Subcutaneous abdominal adipose tissue (tissue), 5 donors: ENCODE data around the gene SLC6A2.
"Not testable (repeated sequence)": the region's sequence is repeated elsewhere in the genome, so short reads cannot be mapped to it uniquely, and the experiment has no call there.

ENCODE experiments used
- H3K27ac ChIP-seq: one replicate; pipeline ENCODE4 v1.7.0; 2013; ENCODE audit warnings: low read depth, mild to moderate bottlenecking, inconsistent platforms, low read length, moderate library complexity
- H3K27me3 ChIP-seq, 5 donors: one replicate each; pipeline ENCODE4 v1.7.0; 2013; ENCODE audit warnings: low read length in 5 of 5, inconsistent platforms in 1 of 5; ENCODE audit not compliant: control insufficient read depth in 5 of 5, insufficient read depth in 4 of 5
- H3K36me3 ChIP-seq, 5 donors: one replicate each; pipeline ENCODE4 v1.7.0; 2013; ENCODE audit warnings: low read length in 5 of 5; ENCODE audit not compliant: control insufficient read depth in 5 of 5, insufficient read depth in 5 of 5
- H3K4me1 ChIP-seq, 5 donors: one replicate each; pipeline ENCODE4 v1.7.0; 2013; ENCODE audit warnings: low read length in 5 of 5, mild to moderate bottlenecking in 3 of 5, moderate library complexity in 1 of 5; ENCODE audit not compliant: control insufficient read depth in 5 of 5, insufficient read depth in 5 of 5
- H3K4me3 ChIP-seq, 5 donors: one replicate each; pipeline ENCODE4 v1.7.0; 2013; ENCODE audit warnings: low read length in 5 of 5, low read depth in 1 of 5
- H3K9ac ChIP-seq, 5 donors: one replicate each; pipeline ENCODE4 v1.7.0; 2013; ENCODE audit warnings: low read length in 5 of 5, mild to moderate bottlenecking in 4 of 5, moderate library complexity in 3 of 5
- H3K9me3 ChIP-seq, 5 donors: one replicate each; pipeline ENCODE4 v1.7.0; 2013; ENCODE audit warnings: low read length in 5 of 5; ENCODE audit not compliant: control insufficient read depth in 5 of 5
- donor health status: healthy.
- donor health status: healthy.
- donor health status: healthy.
- donor health status: healthy.
- donor health status: healthy.

Gene SLC6A2

DNA sequence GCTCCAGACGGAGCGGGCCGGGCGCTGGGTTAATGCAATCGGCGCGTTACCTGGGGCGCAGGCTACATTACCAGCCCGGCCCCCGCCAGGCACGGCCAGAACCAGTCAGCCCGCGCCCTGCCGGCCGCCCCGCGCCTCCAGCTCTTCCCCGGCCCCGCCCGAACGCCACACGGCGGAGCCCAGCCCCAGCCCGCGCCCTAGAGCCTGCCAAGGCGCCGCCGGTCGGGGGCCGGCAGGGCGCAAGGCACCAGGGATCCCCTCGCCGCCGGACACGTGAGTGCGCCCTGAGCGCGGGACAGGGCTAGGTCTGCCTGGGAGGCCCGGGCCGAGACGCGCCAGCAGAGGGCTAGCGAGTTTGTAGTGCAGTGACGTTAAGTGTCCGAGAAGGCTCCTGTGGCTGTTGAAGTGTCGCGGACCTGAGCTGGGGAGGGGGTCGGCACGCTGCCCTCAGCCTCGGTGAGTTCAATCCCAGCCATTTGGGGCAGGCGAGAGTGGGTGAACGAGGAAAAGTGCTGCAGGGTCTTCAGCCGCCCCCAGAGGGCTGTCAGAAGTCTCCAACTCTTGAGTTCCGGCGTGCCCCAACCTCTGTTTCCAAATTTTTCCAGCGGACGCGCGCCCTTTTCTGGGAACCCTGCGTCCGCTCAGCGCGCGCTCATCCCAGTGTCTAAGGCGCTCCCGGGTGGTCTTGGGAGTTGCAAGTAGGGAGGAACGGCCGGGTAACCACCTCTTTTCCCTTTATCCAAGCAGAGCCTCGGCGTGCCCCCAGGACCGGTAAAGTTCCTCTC, at the start of gene SLC6A2:
Gene SLC6A2 (plus strand): TSS at position 92 of the 785 bp plus-strand sequence. CDS start 707 bp downstream, outside the sequence.
- Histone ChIP-seq H3K9ac (no peak within 1 kb of the TSS), H3K36me3 (no peaks in the 10 kb centered on the region), H3K4me1 (peaks cover 0 to 23% (median 18%) of the 10 kb centered on the region in 5 donors), H3K27me3 (peaks cover 19 to 43% (median 25%) of the 10 kb centered on the region in 5 donors), H3K4me3 (peak within 1 kb of the TSS; percentile 53 to 69 (median 67)), H3K9me3 (no peaks in the 10 kb centered on the region), H3K27ac (no peak within 1 kb of the TSS)

DNA sequence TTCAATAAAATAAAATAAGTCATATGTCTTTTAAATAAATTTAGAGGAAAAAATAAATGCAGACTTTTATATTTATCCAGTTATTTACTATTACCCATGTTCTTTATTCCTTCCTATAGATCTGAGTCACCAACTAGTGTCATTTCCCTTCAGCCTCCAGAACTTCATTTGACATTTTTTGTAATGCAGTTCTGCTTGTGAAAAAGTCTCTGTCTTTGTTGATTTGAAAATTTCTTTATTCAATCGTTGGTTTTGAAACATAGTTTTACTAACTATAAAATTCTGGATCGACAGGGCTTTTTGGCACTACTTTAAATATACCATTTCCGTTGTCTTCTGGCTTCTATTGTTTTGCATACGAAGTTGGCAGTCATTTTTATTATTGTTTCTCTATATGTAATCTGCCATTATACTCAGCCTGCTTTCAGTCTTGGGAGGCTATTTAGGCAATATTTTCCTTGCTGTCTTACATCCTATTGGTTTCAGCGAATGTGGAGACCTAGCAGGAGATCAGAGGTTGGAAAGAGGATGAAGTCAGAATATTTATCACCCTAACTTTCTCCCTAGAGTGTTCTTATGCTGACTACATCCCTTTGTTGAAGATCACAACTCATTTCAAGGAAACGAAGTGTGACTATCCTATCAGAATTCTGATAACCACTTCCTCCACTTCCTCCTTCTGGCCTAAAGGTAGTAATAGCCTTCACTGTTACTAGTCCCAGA, 42.0 kb upstream of the SLC6A2 start:
- H3K9me3 ChIP-seq, result peaks cover 0 to 2% (median 0%) of the 10 kb centered on the region in 5 donors
- no peak overlapping the region for H3K4me3 ChIP-seq
- H3K4me1 ChIP-seq, result peaks cover 0 to 4% (median 0%) of the 10 kb centered on the region in 5 donors
- H3K9ac ChIP-seq, result no peak overlapping the region
- H3K36me3 ChIP-seq, result no peaks in the 10 kb centered on the region
- no peak overlapping the region for H3K27ac ChIP-seq
- H3K27me3 ChIP-seq, result no peaks in the 10 kb centered on the region

DNA sequence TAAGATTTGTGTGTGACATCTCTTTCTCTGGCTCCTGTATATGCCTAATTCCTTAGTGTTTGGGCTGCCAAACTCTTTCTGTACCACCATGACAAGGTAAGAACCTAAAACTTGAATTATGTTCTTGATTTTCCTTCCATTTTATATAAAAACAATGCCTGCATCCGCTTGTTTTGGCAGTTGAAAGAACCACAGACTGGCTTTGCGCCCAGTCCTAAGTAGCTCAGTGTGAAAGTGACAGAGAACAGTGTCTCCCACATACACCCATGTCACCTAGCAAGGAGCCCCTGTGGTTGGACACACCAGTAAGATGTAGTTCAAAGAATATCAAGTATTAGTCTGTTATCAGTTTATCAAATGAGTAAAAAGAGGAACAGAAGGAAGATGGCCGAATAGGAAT, 40.7 kb upstream of the SLC6A2 start:
- Histone ChIP-seq H3K9ac (no peak overlapping the region), H3K4me3 (no peak overlapping the region), H3K36me3 (no peaks in the 10 kb centered on the region), H3K27me3 (no peaks in the 10 kb centered on the region), H3K27ac (no peak overlapping the region), H3K4me1 (peaks cover 0 to 4% (median 0%) of the 10 kb centered on the region in 5 donors), H3K9me3 (peaks cover 0 to 2% (median 0%) of the 10 kb centered on the region in 5 donors)

DNA sequence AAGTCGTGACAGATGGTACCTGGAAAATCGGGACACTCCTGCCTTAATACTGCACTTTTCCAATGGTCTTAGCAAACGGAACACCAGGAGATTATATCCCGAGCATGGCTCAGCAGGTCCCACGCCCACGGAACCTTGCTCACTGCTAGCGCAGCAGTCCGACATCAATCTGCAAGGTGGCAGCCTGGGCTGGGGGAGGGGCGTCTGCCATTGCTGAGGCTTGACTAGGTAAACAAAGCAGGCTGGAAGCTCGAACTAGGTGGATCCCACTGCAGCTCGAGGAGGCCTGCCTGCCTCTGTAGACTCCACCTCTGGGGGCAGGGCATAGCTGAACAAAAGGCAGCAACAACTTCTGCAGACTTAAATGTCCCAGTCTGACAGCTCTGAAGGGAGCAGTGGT, 40.1 kb upstream of the SLC6A2 start:
- H3K4me1 ChIP-seq, H3K27ac ChIP-seq: not testable (repeated sequence)

DNA sequence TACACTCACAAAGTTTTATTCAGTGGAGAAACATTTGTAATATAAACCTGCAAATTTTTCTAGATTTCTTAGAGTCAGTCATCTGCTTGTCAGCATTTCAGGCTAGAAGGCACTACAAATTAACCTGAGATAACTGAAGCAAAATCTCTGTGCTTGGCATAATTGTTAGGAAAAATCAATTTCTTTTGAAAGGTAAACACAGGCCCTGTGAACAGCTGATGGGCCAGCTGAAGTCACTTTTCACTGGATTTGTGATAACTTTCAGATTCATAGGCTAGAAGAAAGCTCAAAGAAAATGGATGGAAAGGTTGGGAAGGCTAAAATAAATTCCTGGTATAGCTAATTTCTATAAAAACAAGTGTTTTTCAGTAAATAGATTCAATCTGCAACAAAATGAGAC, 34.0 kb upstream of the SLC6A2 start:
- Histone ChIP-seq H3K4me3 (no peak overlapping the region), H3K27ac (no peak overlapping the region)

More for the DNA sequence above, 40.1 kb upstream of the SLC6A2 start:
- not testable (repeated sequence) for H3K4me3 ChIP-seq, H3K9ac ChIP-seq, H3K36me3 ChIP-seq, H3K9me3 ChIP-seq, H3K27me3 ChIP-seq

DNA sequence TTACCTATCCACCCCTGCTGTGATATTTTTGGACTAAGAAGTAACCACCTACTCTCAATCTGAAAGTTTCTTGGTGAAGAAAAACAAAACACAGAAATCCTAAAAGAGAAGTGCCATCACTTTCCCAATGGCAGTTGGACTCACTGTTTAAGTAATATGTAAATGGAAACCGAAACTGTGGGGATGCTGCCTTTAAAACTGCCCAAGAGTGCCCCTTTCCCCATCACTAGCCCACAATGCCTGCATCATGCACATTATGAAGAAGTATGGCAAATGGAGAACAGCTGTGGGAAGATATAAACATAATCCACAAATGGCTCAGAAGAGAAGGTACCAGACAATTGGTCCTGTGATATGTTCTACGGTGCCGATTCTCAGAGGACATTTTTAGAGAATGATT, 33.5 kb upstream of the SLC6A2 start:
- H3K27ac ChIP-seq, result no peak overlapping the region
- H3K9me3 ChIP-seq, result no peaks in the 10 kb centered on the region
- H3K4me3 ChIP-seq, result no peak overlapping the region
- no peaks in the 10 kb centered on the region for H3K27me3 ChIP-seq
- H3K4me1 ChIP-seq, result peaks cover 0 to 4% (median 0%) of the 10 kb centered on the region in 5 donors
- no peak overlapping the region for H3K9ac ChIP-seq
- no peaks in the 10 kb centered on the region for H3K36me3 ChIP-seq

More for the DNA sequence above, 34.0 kb upstream of the SLC6A2 start:
- Histone ChIP-seq H3K9ac (no peak overlapping the region), H3K27me3 (no peaks in the 10 kb centered on the region), H3K9me3 (no peaks in the 10 kb centered on the region), H3K36me3 (no peaks in the 10 kb centered on the region), H3K4me1 (peaks cover 0 to 4% (median 0%) of the 10 kb centered on the region in 5 donors)

DNA sequence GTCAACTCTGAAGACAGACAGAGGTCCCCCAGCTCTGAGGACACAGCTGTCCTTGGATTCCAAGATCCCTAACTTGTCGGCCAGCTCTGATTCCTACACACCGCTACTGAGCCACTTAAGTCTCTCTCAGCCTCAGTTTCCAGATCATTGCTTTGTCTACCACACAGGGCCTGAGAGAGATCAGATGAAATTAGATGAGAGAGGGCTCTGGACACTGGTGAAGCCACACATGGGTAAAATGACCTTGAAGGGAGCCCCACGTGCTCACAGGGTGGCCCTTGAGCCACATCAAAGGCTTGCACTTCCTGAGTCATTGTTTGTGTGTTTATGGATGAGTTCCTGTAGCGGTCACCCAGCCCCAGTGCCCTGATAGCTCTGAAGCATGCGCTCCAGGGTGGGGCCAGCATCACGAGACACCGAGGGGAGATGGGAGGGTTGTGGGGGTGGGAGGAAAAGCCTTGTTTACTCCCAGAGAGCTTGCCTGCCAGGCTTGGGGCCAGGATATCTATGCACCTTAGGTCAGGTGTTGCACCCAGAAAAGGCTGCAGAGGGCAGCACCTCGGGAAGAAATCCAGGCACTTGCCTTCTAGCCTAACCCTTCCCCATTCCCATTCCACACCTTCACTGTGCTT, 32.7 kb upstream of the SLC6A2 start:
- no peak overlapping the region for H3K4me3 ChIP-seq
- peaks cover 0 to 4% (median 0%) of the 10 kb centered on the region in 5 donors for H3K4me1 ChIP-seq
- no peaks in the 10 kb centered on the region for H3K9me3 ChIP-seq
- H3K27ac ChIP-seq, result no peak overlapping the region
- H3K27me3 ChIP-seq, result no peaks in the 10 kb centered on the region
- no peak overlapping the region for H3K9ac ChIP-seq
- no peaks in the 10 kb centered on the region for H3K36me3 ChIP-seq

- H3K9ac ChIP-seq, result no peak overlapping the region
- H3K4me1 ChIP-seq, result peaks cover 0 to 4% (median 0%) of the 10 kb centered on the region in 5 donors
- no peaks in the 10 kb centered on the region for H3K27me3 ChIP-seq
- H3K4me3 ChIP-seq, result no peak overlapping the region
- no peak overlapping the region for H3K27ac ChIP-seq
- no peaks in the 10 kb centered on the region for H3K36me3 ChIP-seq
- no peaks in the 10 kb centered on the region for H3K9me3 ChIP-seq
Measured at GRCh38 chr16:55623640-55624039, 32.1 kb upstream of the SLC6A2 start.

DNA sequence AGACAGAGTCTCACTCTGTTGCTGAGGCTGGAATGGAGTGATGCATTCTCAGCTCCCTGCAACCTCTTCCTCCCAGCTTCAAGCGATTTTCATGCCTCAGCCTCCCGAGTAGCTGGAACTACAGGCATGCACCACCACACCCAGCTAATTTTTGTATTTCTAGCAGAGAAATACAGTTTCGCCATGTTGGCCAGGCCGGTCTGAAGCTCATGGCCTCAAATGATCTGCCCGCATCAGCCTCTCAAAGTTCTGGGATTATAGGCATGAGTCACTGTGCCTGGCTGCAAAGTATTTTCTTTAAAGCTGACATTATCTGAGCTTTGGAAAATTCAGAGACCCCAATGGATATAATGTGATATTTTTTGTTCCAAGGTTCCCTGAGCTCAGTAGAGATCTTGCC, 31.1 kb upstream of the SLC6A2 start:
- H3K4me1 ChIP-seq, result peaks cover 0 to 4% (median 0%) of the 10 kb centered on the region in 5 donors
- no peak overlapping the region for H3K9ac ChIP-seq
- H3K27me3 ChIP-seq, result no peaks in the 10 kb centered on the region
- no peak overlapping the region for H3K4me3 ChIP-seq
- H3K27ac ChIP-seq, result no peak overlapping the region
- no peaks in the 10 kb centered on the region for H3K9me3 ChIP-seq
- no peaks in the 10 kb centered on the region for H3K36me3 ChIP-seq

GRCh38 chr16:55625843-55626242, 29.9 kb upstream of the SLC6A2 start:
- Histone ChIP-seq H3K9me3 (no peaks in the 10 kb centered on the region), H3K27ac (no peak overlapping the region), H3K36me3 (no peaks in the 10 kb centered on the region), H3K4me3 (no peak overlapping the region), H3K27me3 (no peaks in the 10 kb centered on the region), H3K4me1 (peaks cover 0 to 4% (median 0%) of the 10 kb centered on the region in 5 donors), H3K9ac (no peak overlapping the region)
